HepG2 (cell line): Measurements from ENCODE around the gene LIMK2. TPM values are rescaled to one million over a fixed set of nuclear protein-coding genes. Genes with fewer than 3 reads are reported as not detected.

ENCODE experiments used
- AGO1 ChIP-seq: fragments of 200-400 bp; formaldehyde crosslinking; IDR thresholded peaks from 2 replicates; pipeline ENCODE4 v1.6.1; 2017; ENCODE audit warnings: mild to moderate bottlenecking, low read depth, low read length, moderate library complexity; ENCODE audit not compliant: poor library complexity, severe bottlenecking
- HDAC6 ChIP-seq: fragments of 200-600 bp; sonication (generic); IDR thresholded peaks from 2 replicates; pipeline ENCODE4 v1.7.0; 2017; ENCODE audit warnings: mild to moderate bottlenecking, antibody characterized with exemption, low read length, low read depth
- HES4 ChIP-seq: sonication (generic); formaldehyde crosslinking; IDR thresholded peaks from 2 replicates; pipeline ENCODE4 v1.9.0; 2021; ENCODE audit warnings: mild to moderate bottlenecking, missing genetic modification reagents, borderline replicate concordance
- HNF1A ChIP-seq, 2 experiments: sonication (generic) in 1 of 2; formaldehyde crosslinking in 1 of 2; IDR thresholded peaks; 2 replicates each; pipeline versions ENCODE4 v1.4.0 to v1.6.1; 2016 to 2020; ENCODE audit warnings: borderline replicate concordance in 1 of 2, low read depth in 1 of 2, mild to moderate bottlenecking in 1 of 2, missing genetic modification reagents in 1 of 2
- IRF2 ChIP-seq: IDR thresholded peaks from 2 replicates; pipeline ENCODE4 v1.6.1; 2018; ENCODE audit warnings: missing genetic modification reagents, missing compliant biosample characterization
- NR0B2 ChIP-seq: sonication (generic); formaldehyde crosslinking; IDR thresholded peaks from 2 replicates; pipeline ENCODE4 v1.4.0; 2020; ENCODE audit warnings: mild to moderate bottlenecking, missing genetic modification reagents
- PAX8 ChIP-seq: sonication (generic); formaldehyde crosslinking; IDR thresholded peaks from 2 replicates; pipeline ENCODE4 v1.8.0; 2022; ENCODE audit warnings: mild to moderate bottlenecking, missing genetic modification reagents, borderline replicate concordance
- PCBP1 ChIP-seq: fragments of 200-400 bp; formaldehyde crosslinking; IDR thresholded peaks from 2 replicates; pipeline ENCODE4 v1.6.1; 2017; ENCODE audit warnings: mild to moderate bottlenecking, low read depth, low read length, borderline replicate concordance
- PLRG1 ChIP-seq: fragments of 450-650 bp; conservative IDR thresholded peaks from 2 replicates; pipeline ENCODE4 v1.6.1; 2016
- SMYD3 ChIP-seq: sonication (generic); formaldehyde crosslinking; IDR thresholded peaks from 2 replicates; pipeline ENCODE4 v1.8.1; 2023; ENCODE audit warnings: mild to moderate bottlenecking, missing genetic modification reagents
- ZNF230 ChIP-seq: sonication (generic); formaldehyde crosslinking; IDR thresholded peaks from 2 replicates; pipeline ENCODE4 v1.4.0; 2020; ENCODE audit warnings: mild to moderate bottlenecking, missing genetic modification reagents
- ZNF276 ChIP-seq: sonication (generic); formaldehyde crosslinking; IDR thresholded peaks from 2 replicates; pipeline ENCODE4 v1.4.0; 2020; ENCODE audit warnings: mild to moderate bottlenecking, low read depth, missing genetic modification reagents
- ZNF432 ChIP-seq: sonication (generic); formaldehyde crosslinking; IDR thresholded peaks from 2 replicates; pipeline ENCODE4 v1.5.0; 2020; ENCODE audit warnings: missing genetic modification reagents, mild to moderate bottlenecking, borderline replicate concordance
- ZNF558 ChIP-seq: sonication (generic); formaldehyde crosslinking; IDR thresholded peaks from 2 replicates; pipeline ENCODE4 v1.9.0; 2022; ENCODE audit warnings: mild to moderate bottlenecking, missing genetic modification reagents, borderline replicate concordance
- ZNF687 ChIP-seq: sonication (generic); formaldehyde crosslinking; IDR thresholded peaks from 2 replicates; pipeline ENCODE4 v1.5.1; 2020; ENCODE audit warnings: mild to moderate bottlenecking, missing genetic modification reagents, moderate library complexity
- ZNF746 ChIP-seq: sonication (generic); formaldehyde crosslinking; IDR thresholded peaks from 2 replicates; pipeline ENCODE4 v1.8.0; 2022; ENCODE audit warnings: mild to moderate bottlenecking, missing genetic modification reagents
- polyA plus RNA-seq, 8 experiments: library from polyadenylated mRNA; depleted of rRNA in 3 of 8; stranded (reverse) in 7 of 8; unstranded in 1 of 8; fragments of >200 nt; fragmentation: Illumina TruSeq in 4 of 8; extraction: Trizol in 4 of 8; gene quantifications; 2 replicates each; pipeline versions ENCODE4 v1.2.1 to v1.2.3, GENCODE V29; 2011 to 2016; ENCODE audit warnings: low read depth in 4 of 8, missing spikeins in 1 of 8, mixed read lengths in 1 of 8; ENCODE audit not compliant: insufficient read depth in 1 of 8
- total RNA-seq, 5 experiments: library from RNA; depleted of rRNA; stranded (reverse); fragments of >200 nt; fragmentation: Illumina TruSeq; extraction: Trizol; gene quantifications; 2 replicates each; pipeline ENCODE4 v1.2.3, GENCODE V29; 2016; ENCODE audit warnings: low read depth in 1 of 5

LIMK2 gene
- total and polyA plus RNA-seq, 2 of the 13 experiments (the other 11 are each of a cell fraction or from before 2014, with no cell fraction given), result 20.9 to 29.8 TPM

- TF ChIP-seq ZNF276, result 0 out of 2 replicates have a peak, but pooled peaks have one; percentile 34
- no peak for TF ChIP-seq PAX8
- TF ChIP-seq PCBP1, result no peak
- TF ChIP-seq AGO1, result no peak
- TF ChIP-seq HDAC6, result no peak
- peak; percentile 96 for TF ChIP-seq NR0B2 (CRISPR knock-in tag)
- TF ChIP-seq ZNF687 (CRISPR knock-in tag), result peak; percentile 98
- TF ChIP-seq ZNF230, result peak; percentile 92; the same call in 1 of the 2 replicates
- peak; percentile 73; the same call in 1 of the 2 replicates for TF ChIP-seq HES4 (CRISPR knock-in tag)
- peak; percentile 12; the same call in 1 of the 2 replicates for TF ChIP-seq IRF2 (CRISPR knock-in tag)
- no peak for TF ChIP-seq PLRG1
- no peak for TF ChIP-seq HNF1A (IDR thresholded peaks at IDR 0.05; ENCODE audit: low read depth)
- peak; percentile 54; the same call in 1 of the 2 replicates for TF ChIP-seq HNF1A (CRISPR knock-in tag; IDR thresholded peaks at IDR 0.05; ENCODE audit: borderline replicate concordance)
- no peak for TF ChIP-seq ZNF432 (CRISPR knock-in tag)
- TF ChIP-seq ZNF746 (CRISPR knock-in tag), result 0 out of 2 replicates have a peak, but pooled peaks have one; percentile 63
- peak; percentile 87; the same call in 1 of the 2 replicates for TF ChIP-seq ZNF558 (CRISPR knock-in tag)
- TF ChIP-seq SMYD3 (CRISPR knock-in tag), result no peak
Measured at GRCh38 chr22:31290494-31291471, 78.7 kb downstream of the LIMK2 start (continued).
